ENCODE data around the gene C1orf56. TPM values are rescaled to one million over a fixed set of nuclear protein-coding genes. Genes with fewer than 3 reads are reported as not detected.

C1orf56 gene
- polyA plus RNA-seq, 1 donor from 2014 or later: 0.87 TPM

GRCh38 chr1:151058692-151059091 lies 11.1 kb downstream of the C1orf56 start:
- Histone ChIP-seq H3K79me2 (replicated peaks; ENCODE audit: insufficient read depth, low read length) (peaks cover 66% of the 10 kb centered on the region), H3K9me3 (ENCODE audit: low read length) (no peaks in the 10 kb centered on the region), H3K27ac (ENCODE audit: low read length) (peak overlapping the region; percentile 99), H3K27me3 (ENCODE audit: insufficient read depth, low read depth, low read length) (no peaks in the 10 kb centered on the region), H4K20me1 (ENCODE audit: insufficient read depth) (no peaks in the 10 kb centered on the region), H3K9me2 (ENCODE audit: insufficient read depth, low read length) (no peaks in the 10 kb centered on the region), H3K9ac (ENCODE audit: low read length) (peak overlapping the region; percentile 98), H3K36me3 (ENCODE audit: insufficient read depth, low read length) (peaks cover 4% of the 10 kb centered on the region), H3K4me2 (ENCODE audit: low read length) (peak overlapping the region; percentile 95), H3K4me3 (ENCODE audit: low read length) (peak overlapping the region; percentile 69), H2AFZ (ENCODE audit: low read depth, low read length) (peak overlapping the region; percentile 22), H3F3A (ENCODE audit: insufficient read depth, low read length, poor library complexity, severe bottlenecking) (peaks cover 10% of the 10 kb centered on the region)
- no peak for TF ChIP-seq SMC3 (conservative IDR thresholded peaks at IDR 0.05; ENCODE audit: poor library complexity)
- TF ChIP-seq EZH2 (IDR thresholded peaks at IDR 0.05; ENCODE audit: borderline replicate concordance, insufficient read depth, low read length, poor library complexity, severe bottlenecking): no peak
- TF ChIP-seq MXI1 (conservative IDR thresholded peaks at IDR 0.05; ENCODE audit: poor library complexity, severe bottlenecking): no peak
- TF ChIP-seq CTCF (IDR thresholded peaks at IDR 0.05; ENCODE audit: poor library complexity, severe bottlenecking): no peak
- no peak for TF ChIP-seq REST (IDR thresholded peaks at IDR 0.05; ENCODE audit: borderline replicate concordance)
- no peak for TF ChIP-seq EP300 (conservative IDR thresholded peaks at IDR 0.05; ENCODE audit: poor library complexity, severe bottlenecking)

DNA sequence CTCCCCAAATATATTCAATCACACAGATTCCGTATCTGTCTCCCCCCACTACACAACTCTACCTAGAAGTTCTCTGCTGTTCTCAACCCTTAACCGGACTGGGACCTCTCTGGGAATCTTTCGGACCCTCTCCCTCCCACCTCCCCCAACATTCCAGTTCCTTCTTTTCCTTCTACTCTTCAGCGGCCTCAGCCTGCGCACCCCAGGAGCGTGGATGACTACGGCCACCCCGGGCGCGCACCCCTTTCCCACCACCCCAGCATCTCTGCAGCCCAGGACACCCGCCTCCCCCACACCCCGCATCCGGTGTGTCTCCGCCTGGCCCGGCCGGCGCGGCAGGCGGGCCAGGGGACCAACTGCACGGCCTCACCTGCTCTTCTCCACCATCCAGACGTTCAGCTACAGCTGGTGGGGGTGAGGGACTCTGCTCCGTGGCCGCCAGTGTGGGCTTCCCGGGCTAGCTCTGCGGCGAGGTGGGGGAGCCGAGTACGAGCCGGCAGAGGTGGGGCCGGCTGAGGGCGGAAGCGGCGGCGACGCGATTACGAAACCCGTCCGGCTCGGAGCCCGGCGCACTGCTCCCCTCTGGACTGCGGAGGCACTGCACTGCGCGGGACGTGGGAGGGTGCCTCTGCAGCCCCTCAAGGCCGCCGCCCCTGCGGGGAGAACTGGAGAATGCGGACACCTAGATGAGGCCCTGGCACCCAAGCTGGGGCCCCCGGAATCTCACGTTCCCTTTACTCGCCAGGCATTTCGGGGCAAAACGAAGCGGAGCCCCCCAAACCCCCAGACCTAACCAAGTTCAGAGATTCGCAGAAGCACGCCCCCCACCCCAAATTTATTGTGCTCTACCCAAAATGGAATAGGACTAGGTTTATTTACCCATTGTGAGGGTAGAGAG lies 11.8 kb downstream of the C1orf56 start, which contains the start of gene CDC42SE1:
Gene CDC42SE1 (minus strand): TSS at position 514 of the 898 bp plus-strand sequence. CDS start 3,892 bp downstream, outside the sequence.
- H3K9ac ChIP-seq (ENCODE audit: low read length): peak within 1 kb of the TSS; percentile 98
- H3K27ac ChIP-seq (ENCODE audit: low read length): peak within 1 kb of the TSS; percentile 99
- peak within 1 kb of the TSS; percentile 69 for H3K4me3 ChIP-seq (ENCODE audit: low read length)
- H3K79me2 ChIP-seq (replicated peaks; ENCODE audit: insufficient read depth, low read length): peaks cover 73% of the 10 kb centered on the region
- H3K9me2 ChIP-seq (ENCODE audit: insufficient read depth, low read length): no peaks in the 10 kb centered on the region
- H2AFZ ChIP-seq (ENCODE audit: low read depth, low read length): peak within 1 kb of the TSS; percentile 22
- no peaks in the 10 kb centered on the region for H4K20me1 ChIP-seq (ENCODE audit: insufficient read depth)
- H3K9me3 ChIP-seq (ENCODE audit: low read length): no peaks in the 10 kb centered on the region
- peak within 1 kb of the TSS; percentile 95 for H3K4me2 ChIP-seq (ENCODE audit: low read length)
- TF ChIP-seq MXI1 (conservative IDR thresholded peaks at IDR 0.05; ENCODE audit: poor library complexity, severe bottlenecking): peak; percentile 63
- no peak for TF ChIP-seq EZH2 (IDR thresholded peaks at IDR 0.05; ENCODE audit: borderline replicate concordance, insufficient read depth, low read length, poor library complexity, severe bottlenecking)
- peak; percentile 55 for TF ChIP-seq EP300 (conservative IDR thresholded peaks at IDR 0.05; ENCODE audit: poor library complexity, severe bottlenecking)
- peak; percentile 92 for TF ChIP-seq CTCF (IDR thresholded peaks at IDR 0.05; ENCODE audit: poor library complexity, severe bottlenecking)
- peak; percentile 50 for TF ChIP-seq RAD21 (conservative IDR thresholded peaks at IDR 0.05)
- peak; percentile 92 for TF ChIP-seq POLR2AphosphoS5 (IDR thresholded peaks at IDR 0.05)
- no peak for TF ChIP-seq REST (IDR thresholded peaks at IDR 0.05; ENCODE audit: borderline replicate concordance)
- TF ChIP-seq SMC3 (conservative IDR thresholded peaks at IDR 0.05; ENCODE audit: poor library complexity): peak; percentile 56
- peak; percentile 91 for TF ChIP-seq TAF1 (IDR thresholded peaks at IDR 0.05; ENCODE audit: low read depth)
- H3F3A ChIP-seq (ENCODE audit: insufficient read depth, low read length, poor library complexity, severe bottlenecking): peaks cover 10% of the 10 kb centered on the region
- peaks cover 4% of the 10 kb centered on the region for H3K36me3 ChIP-seq (ENCODE audit: insufficient read depth, low read length)
- no peaks in the 10 kb centered on the region for H3K27me3 ChIP-seq (ENCODE audit: insufficient read depth, low read depth, low read length)
